CD4-positive, alpha-beta T cell treated with Interleukin-15 for 1 hour (primary cell): ENCODE results near the gene ADAMTS7.

Experiments used
- DNase-seq: peaks from one replicate; pipeline ENCODE4 v3.0.0-alpha.2; 2020

Gene ADAMTS7

DNA sequence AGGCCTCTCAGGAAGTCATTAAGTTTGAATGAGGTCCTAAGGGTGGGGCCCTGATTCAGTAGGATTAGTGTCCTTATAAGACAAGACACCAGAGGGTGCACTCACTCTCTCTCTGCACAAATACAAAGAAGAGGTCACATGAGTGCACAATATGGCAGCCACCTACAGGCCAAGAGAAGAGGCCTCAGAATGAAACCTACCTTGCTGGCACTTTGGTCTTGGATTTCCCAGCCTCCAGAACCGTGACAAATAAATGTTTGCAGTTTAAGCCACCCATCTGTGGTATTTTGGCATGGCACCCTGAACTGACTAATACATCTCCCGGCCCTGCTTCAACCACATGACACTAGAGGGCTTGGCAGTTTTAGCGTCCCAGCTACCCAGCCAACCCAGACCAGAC is 96.4 kb downstream of the ADAMTS7 start:
- no peak for DNase-seq

DNA sequence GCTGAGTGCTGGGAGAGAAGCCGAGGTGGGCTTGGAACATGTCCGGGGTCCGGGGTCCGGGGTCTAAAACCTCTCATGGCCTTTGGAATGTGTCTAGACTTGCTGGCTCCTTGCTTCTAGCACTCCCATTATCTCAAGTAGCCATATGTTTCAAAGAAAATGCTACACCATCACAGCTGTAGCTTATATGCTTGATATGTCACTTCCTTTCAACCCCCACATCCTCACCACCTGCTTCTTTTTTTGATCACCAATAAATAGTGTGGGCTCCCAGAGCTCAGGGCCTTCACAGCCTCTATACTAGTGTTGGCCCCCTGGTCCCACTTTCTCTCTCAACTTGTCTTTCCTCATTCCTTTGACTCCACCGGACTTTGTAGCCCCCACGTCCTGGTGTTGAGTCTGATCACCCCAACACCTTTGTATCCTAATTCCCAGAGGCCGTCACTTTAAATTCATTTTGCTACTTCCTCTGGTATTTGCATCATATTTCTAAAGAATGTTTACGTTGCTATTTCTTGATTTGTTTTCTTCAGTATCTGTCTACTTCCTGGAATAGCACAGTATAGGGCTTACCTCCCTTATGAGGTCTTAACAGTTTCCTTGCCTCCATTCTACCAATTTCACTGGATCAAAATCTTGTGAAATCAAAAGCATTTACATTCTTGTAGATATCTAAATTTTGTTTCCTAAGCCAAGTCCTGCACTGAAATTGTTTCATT is 98.3 kb downstream of the ADAMTS7 start:
- no peak for DNase-seq

DNA sequence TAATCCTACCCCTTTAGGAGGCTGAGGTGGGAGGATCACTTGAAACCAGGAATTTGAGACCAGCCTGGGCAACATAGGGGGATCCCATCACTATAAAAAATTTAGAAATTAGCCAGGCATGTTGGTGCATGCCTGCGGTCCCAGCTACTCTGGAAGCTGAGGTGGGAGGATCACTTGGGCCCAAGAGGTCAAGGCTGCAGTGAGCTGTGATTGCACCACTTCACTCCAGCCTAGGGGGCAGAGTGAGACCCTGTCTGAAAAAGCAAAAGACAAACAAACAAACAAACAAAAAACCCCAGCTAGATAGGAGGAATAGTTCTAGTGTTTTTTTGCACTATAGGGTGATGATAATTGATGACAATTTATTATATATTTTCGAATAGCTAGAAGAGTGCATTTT is 99.6 kb downstream of the ADAMTS7 start:
- no peak for DNase-seq

DNA sequence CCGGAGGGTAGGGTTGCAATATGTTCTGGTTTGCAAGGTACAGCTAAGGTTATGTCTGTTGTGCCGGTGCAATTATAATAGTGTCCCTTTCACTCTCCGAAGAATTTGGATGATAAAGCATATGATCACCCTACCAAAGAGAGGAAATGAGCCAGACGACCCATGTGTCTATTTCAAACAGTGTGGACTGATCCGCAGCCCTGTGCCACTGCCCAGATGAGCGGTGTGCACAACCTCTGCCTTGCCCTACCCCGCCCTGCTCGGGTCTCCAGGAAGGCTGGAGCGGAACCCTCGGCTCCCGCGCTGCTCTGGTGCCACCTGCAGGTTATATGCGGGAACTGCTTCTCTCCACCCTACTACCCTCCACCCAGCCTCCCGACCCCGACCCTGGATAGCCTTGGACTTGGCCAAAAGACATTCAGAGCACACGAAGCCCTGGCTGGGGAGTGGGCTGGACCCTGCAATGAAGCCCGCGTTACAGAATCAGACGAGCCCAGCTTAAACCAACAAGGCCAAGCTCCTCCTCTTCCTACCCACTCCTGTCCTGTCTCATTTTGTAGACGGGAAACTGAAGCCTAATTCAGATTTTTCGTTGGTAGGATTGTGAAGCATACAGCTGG is 101.9 kb downstream of the ADAMTS7 start:
- peak; percentile 56 for DNase-seq
